Ishikawa (cell line): ENCODE data around the gene CBFA2T2.

ENCODE experiments used
- EP300 ChIP-seq: IDR thresholded peaks from 2 replicates; pipeline ENCODE4 v1.6.1; 2012; ENCODE audit warnings: borderline replicate concordance
- TAF1 ChIP-seq: IDR thresholded peaks from 2 replicates; pipeline ENCODE4 v1.6.1; 2012; ENCODE audit warnings: low read depth, mild to moderate bottlenecking
- TEAD4 ChIP-seq: IDR thresholded peaks from 2 replicates; pipeline ENCODE4 v1.6.1; 2012
- ZBTB7A ChIP-seq: IDR thresholded peaks from 2 replicates; pipeline ENCODE4 v1.6.1; 2012; ENCODE audit warnings: low read depth

GRCh38 chr20:33584976-33585375 lies 95.1 kb downstream of the CBFA2T2 start:
- TF ChIP-seq TEAD4 (peak; percentile 77), TAF1 (no peak), EP300 (no peak), ZBTB7A (no peak)
